ENCODE measurements around the gene COMMD6. TPM values are rescaled to one million over a fixed set of nuclear protein-coding genes. Genes with fewer than 3 reads are reported as not detected.
A peak's percentile ranks its signal among the peaks of the same experiment; 100 is the strongest.

The COMMD6 gene
- total RNA-seq, 1 experiment from 2014 or later: 131 TPM

DNA sequence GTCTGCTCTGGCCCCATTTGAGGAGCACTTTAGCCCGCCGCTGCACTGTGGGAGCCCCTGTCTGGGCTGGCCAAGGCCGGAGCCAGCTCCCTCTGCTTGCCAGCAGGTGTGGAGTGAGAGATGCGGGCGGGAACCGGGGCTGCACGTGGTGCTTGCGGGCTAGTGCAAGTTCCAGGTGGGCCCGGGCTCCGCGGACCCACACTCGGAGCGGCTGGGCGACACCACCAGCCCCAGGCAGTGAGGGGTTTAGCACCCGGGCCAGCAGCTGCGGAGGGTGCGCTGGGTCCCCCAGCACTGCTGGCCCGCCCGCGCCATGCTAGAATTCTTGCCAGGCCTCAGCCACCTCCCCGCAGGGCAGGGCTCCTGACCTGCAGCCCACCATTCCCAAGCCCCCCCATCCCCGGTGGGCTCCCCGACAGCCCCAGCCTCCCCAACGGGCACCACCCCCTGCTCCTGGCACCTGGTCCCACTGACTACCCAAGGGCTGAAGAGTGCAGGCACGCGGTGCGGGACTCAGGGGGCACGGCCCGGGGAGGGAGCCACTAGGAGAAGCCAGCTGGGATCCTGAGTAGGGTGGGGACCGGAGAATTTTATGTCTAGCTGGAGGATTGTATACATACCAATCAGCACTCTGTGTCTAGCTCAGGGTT is 19.1 kb downstream of the COMMD6 start:
- Histone ChIP-seq H3K4me1 (ENCODE audit: insufficient read depth, low read length) (no peaks in the 10 kb centered on the region), H2BK12ac (ENCODE audit: insufficient read length, low read depth, low read length) (no peak overlapping the region), H3K23me2 (ENCODE audit: insufficient read length, low read depth, low read length, poor library complexity, severe bottlenecking) (no peaks in the 10 kb centered on the region), H2AK5ac (ENCODE audit: insufficient read length, low read length) (no peak overlapping the region), H3K27me3 (ENCODE audit: insufficient read depth, low read length) (no peaks in the 10 kb centered on the region), H3K9me3 (ENCODE audit: control insufficient read depth, low read depth, low read length) (no peaks in the 10 kb centered on the region), H3K79me1 (ENCODE audit: insufficient read depth, low read depth, low read length, poor library complexity, severe bottlenecking) (no peaks in the 10 kb centered on the region), H4K5ac (ENCODE audit: insufficient read length, low read depth, low read length) (no peak overlapping the region), H3K4me2 (ENCODE audit: insufficient read depth, insufficient read length, low read length) (no peak overlapping the region), H2BK5ac (ENCODE audit: insufficient read length, low read length) (no peak overlapping the region), H4K8ac (replicated peaks; ENCODE audit: insufficient read length, low read depth, low read length) (no peak overlapping the region), H3K14ac (ENCODE audit: insufficient read depth, low read length) (no peak overlapping the region), H3K56ac (ENCODE audit: insufficient read length, low read depth, low read length) (no peak overlapping the region), H2AFZ (ENCODE audit: low read length) (no peak overlapping the region), H2BK20ac (ENCODE audit: low read depth, low read length, poor library complexity, severe bottlenecking) (no peak overlapping the region), H2BK15ac (ENCODE audit: low read depth, low read length) (no peak overlapping the region), H3K23ac (ENCODE audit: insufficient read length, low read depth, low read length) (no peak overlapping the region), H3K27ac (ENCODE audit: insufficient read length, low read depth, low read length) (no peak overlapping the region), H3K18ac (ENCODE audit: insufficient read length, low read depth, low read length) (no peak overlapping the region), H4K91ac (ENCODE audit: insufficient read length, low read depth, low read length) (no peak overlapping the region), H3K9ac (ENCODE audit: extremely low read depth, insufficient read length, low read length) (no peak overlapping the region), H4K20me1 (ENCODE audit: control insufficient read depth, insufficient read depth, insufficient read length) (no peaks in the 10 kb centered on the region), H2BK120ac (ENCODE audit: low read depth, low read length, poor library complexity, severe bottlenecking) (no peak overlapping the region), H3T11ph (ENCODE audit: low read length) (no peak overlapping the region), H3K79me2 (ENCODE audit: insufficient read depth, low read length) (no peaks in the 10 kb centered on the region), H3K4ac (ENCODE audit: low read depth, low read length) (no peak overlapping the region)
- peaks cover 11 to 24% (median 13%) of the 10 kb centered on the region in 3 experiments; a peak in 6 of 7 replicates for H3K36me3 Mint-ChIP-seq (ENCODE audit: insufficient read depth in 1 of 3, low read depth in 3 of 3)
- H3K27ac Mint-ChIP-seq: peak overlapping the region in 1 of 3 experiments; percentile 66; a peak in 1 of 7 replicates
- no peak for DNase-seq
- WGBS (ENCODE audit: extremely low coverage, insufficient read length, low lambda C conversion rate): no CpG with 5 or more reads among the region's 30 CpGs
- H3K4me3 Mint-ChIP-seq: no peak overlapping the region
- H3K4me1 Mint-ChIP-seq: no peaks in the 10 kb centered on the region
- no peak for TF ChIP-seq CTCF (conservative IDR thresholded peaks at IDR 0.05)
- peaks cover 22 to 38% of the 10 kb centered on the region in 2 experiments for H3K9me3 Mint-ChIP-seq
- no peaks in the 10 kb centered on the region for H3K27me3 Mint-ChIP-seq (ENCODE audit: low read depth)

Data from H9 (cell line).